Fibroblast of lung (primary cell): Measurements from ENCODE around the gene RAB34.

Source experiments
- EZH2 ChIP-seq: IDR thresholded peaks from 2 replicates; pipeline ENCODE4 v1.5.1; 2012; ENCODE audit warnings: low read length, control low read depth, mild to moderate bottlenecking; ENCODE audit errors: missing control alignments
- TF ChIP-seq, protein P1 (sequence below), 2 donors: IDR thresholded peaks in 1 of 2; conservative IDR thresholded peaks in 1 of 2; 1 replicate in 1 of 2; 2 replicates in 1 of 2; pipeline ENCODE4 v1.5.1; 2011 to 2012; ENCODE audit warnings: low read length in 2 of 2, control low read depth in 1 of 2, inconsistent platforms in 1 of 2, low read depth in 1 of 2, mild to moderate bottlenecking in 1 of 2

DNA sequence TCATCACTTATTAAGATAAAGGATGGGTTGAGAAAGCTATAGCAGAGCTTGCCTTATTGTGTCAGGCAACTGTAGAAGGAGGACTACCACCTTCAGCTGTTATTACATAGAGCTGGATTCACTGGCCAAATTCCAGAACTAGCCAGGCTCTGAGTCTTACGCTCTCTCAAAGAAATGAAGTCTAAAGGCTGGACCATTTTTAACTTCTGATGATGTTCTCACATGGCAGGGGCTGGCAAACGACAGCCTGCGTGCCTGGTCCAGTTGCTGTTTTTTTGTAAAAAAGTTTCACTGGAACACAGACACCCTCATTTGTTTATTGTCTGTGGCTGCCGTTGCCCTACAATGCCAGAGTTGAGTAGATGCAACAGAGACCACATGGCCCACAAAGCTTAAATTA lies 47.4 kb upstream of the RAB34 start:
- TF ChIP-seq, protein P1, sequence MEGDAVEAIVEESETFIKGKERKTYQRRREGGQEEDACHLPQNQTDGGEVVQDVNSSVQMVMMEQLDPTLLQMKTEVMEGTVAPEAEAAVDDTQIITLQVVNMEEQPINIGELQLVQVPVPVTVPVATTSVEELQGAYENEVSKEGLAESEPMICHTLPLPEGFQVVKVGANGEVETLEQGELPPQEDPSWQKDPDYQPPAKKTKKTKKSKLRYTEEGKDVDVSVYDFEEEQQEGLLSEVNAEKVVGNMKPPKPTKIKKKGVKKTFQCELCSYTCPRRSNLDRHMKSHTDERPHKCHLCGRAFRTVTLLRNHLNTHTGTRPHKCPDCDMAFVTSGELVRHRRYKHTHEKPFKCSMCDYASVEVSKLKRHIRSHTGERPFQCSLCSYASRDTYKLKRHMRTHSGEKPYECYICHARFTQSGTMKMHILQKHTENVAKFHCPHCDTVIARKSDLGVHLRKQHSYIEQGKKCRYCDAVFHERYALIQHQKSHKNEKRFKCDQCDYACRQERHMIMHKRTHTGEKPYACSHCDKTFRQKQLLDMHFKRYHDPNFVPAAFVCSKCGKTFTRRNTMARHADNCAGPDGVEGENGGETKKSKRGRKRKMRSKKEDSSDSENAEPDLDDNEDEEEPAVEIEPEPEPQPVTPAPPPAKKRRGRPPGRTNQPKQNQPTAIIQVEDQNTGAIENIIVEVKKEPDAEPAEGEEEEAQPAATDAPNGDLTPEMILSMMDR (conservative IDR thresholded peaks at IDR 0.05 in 1 of 2, IDR thresholded peaks at IDR 0.05 in 1 of 2; ENCODE audit: low read depth in 1 of 2, low read length in 2 of 2), result no peak
- no peak for TF ChIP-seq EZH2
